AG04450 (cell line): ENCODE measurements around the gene NXNL2. TPM values are rescaled to one million over a fixed set of nuclear protein-coding genes. Genes with fewer than 3 reads are reported as not detected.
A peak's percentile ranks its signal among the peaks of the same experiment; 100 is the strongest.

Experiments
- CTCF ChIA-PET: fragments of 300-600, 350-600 bp; formaldehyde crosslinking; extraction: SDS; loops from one replicate; lab custom pipeline; 2022; ENCODE audit warnings: antibody characterized with exemption, inconsistent platforms; lab: Charles Lee
- POLR2A ChIA-PET: fragments of 350-600 bp; formaldehyde crosslinking; extraction: SDS; loops from one replicate; lab custom pipeline; 2021; ENCODE audit warnings: antibody characterized with exemption, inconsistent platforms; lab: Yijun Ruan, JAX
- DNase-seq: peaks from one replicate; pipeline ENCODE4 v3.0.0-alpha.2; 2011; ENCODE audit warnings: low read depth, low spot score
- H3K27ac ChIP-seq: one replicate; pipeline ENCODE4 v1.5.1; 2012; ENCODE audit warnings: low read depth, low read length, control low read depth
- H3K27me3 ChIP-seq: one replicate; pipeline ENCODE4 v1.6.0; 2012; ENCODE audit warnings: low read length; ENCODE audit not compliant: control insufficient read depth, insufficient read depth
- H3K4me3 ChIP-seq: 2 replicates; pipeline ENCODE4 v1.5.1; 2011; ENCODE audit warnings: mild to moderate bottlenecking, low read depth, low read length, control low read depth
- H3K9me3 ChIP-seq: 2 replicates; pipeline ENCODE4 v1.5.1; 2012; ENCODE audit warnings: low read length; ENCODE audit not compliant: control insufficient read depth, insufficient read depth
- polyA plus RNA-seq: library from polyadenylated mRNA; depleted of rRNA; stranded (reverse); fragments of >200 nt; gene quantifications from 2 replicates; pipeline ENCODE4 v1.2.3, GENCODE V29; 2011; rRNA removed
- TF ChIP-seq, protein P1 (sequence below): IDR thresholded peaks from 2 replicates; pipeline ENCODE4 v1.5.1; 2011; ENCODE audit warnings: low read depth, low read length, control low read depth, inconsistent platforms

NXNL2 gene
- polyA plus RNA-seq, 1 experiment: 0.92 TPM

DNA sequence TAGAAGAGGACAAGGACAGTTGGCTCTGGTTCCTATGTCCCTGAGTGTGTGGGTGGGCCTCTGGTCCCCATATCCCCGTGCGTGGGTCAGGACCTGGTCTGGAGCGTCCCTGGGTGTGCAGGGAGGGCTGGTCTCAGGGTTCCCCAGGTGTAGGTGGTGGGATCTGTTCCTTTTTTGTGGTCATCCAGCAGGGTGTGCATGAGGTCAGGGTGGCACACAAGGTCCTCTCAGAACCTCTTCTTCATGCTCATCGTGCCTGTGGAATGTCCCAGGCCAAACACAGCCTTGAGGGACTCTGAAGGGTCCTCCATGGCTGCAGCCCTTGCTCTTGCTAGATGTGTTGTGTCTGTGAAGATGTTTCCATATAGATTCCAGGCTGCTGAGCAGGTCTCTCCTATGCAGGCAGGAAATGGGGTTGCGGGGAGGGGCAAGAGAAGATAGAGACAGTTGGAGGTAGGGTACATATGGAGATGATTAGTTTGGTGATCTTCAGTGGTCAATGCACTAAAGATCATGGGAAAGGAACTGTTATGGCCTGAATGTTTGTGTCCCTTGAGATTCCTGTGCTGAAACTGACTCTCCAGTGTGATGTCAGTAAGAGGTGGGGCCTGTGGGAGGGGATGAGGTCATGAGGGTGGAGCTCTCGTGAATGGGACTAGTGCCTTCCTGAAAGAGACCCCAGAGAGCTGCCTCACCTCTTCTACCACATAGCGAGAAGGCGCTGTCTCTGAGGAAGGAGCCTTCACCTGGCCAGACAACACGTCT, 53.1 kb downstream of the NXNL2 start:
- TF ChIP-seq, protein P1, sequence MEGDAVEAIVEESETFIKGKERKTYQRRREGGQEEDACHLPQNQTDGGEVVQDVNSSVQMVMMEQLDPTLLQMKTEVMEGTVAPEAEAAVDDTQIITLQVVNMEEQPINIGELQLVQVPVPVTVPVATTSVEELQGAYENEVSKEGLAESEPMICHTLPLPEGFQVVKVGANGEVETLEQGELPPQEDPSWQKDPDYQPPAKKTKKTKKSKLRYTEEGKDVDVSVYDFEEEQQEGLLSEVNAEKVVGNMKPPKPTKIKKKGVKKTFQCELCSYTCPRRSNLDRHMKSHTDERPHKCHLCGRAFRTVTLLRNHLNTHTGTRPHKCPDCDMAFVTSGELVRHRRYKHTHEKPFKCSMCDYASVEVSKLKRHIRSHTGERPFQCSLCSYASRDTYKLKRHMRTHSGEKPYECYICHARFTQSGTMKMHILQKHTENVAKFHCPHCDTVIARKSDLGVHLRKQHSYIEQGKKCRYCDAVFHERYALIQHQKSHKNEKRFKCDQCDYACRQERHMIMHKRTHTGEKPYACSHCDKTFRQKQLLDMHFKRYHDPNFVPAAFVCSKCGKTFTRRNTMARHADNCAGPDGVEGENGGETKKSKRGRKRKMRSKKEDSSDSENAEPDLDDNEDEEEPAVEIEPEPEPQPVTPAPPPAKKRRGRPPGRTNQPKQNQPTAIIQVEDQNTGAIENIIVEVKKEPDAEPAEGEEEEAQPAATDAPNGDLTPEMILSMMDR: no peak
- CTCF ChIA-PET: no interaction called here
- DNase-seq: no peak
- Histone ChIP-seq H3K27ac (no peak overlapping the region), H3K27me3 (no peaks in the 10 kb centered on the region), H3K4me3 (no peak overlapping the region), H3K9me3 (peaks cover 17% of the 10 kb centered on the region)
- POLR2A ChIA-PET: no interaction called here

DNA sequence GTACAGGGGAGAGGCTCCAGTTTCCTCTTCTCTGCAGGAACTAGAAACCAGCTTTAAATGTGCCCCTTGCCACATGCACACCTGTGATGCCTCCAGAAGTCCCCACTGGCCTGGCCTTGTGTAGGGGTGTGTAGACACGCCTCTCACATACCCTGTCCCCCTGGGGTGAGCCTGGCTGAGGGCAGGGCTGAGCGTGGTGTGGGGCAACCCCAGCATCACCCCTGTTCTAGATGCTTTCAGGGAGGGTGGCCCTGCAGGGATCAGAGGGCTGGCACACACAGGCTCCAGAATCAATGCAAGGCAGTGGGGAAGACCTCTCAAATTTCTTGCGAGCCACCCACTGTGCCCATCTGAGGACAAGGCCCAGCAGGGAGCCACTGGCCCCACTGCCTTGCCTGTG, 54.7 kb downstream of the NXNL2 start:
- ChIA-PET CTCF (no interaction called here), POLR2A (no interaction called here)
- H3K4me3 ChIP-seq: no peak overlapping the region
- peaks cover 16% of the 10 kb centered on the region for H3K9me3 ChIP-seq
- no peaks in the 10 kb centered on the region for H3K27me3 ChIP-seq
- TF ChIP-seq, protein P1: no peak
- no peak overlapping the region for H3K27ac ChIP-seq
- DNase-seq: no peak

DNA sequence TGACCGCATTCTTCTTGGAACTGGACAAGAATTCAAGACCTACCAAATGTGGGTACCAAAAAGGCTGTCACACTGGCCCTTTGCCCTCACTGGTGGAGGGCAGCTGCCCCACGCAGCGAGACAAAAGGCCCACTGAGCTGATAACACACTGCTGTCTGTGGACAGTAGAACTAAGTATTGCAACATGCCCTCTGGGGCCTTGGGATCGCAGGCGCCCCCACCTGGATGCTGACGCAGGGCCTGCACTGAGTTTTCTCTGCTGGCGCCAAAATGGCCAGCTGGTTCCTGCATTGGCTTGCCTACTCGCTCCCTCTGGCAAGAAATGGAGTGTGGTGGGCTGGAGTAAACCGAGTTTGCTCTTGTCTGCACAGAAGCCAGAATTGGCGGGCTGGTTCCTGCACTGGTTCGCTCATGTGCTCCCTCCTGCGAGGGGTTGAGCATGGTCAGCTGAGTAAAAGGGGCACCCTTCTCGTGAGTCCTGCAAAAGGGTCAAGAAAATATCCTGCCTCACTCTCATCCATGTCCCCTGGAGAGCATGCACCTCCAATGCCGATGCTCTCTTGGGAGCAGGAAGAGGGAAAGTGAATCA, 55.7 kb downstream of the NXNL2 start:
- TF ChIP-seq, protein P1: no peak
- ChIA-PET POLR2A (no interaction called here), CTCF (no interaction called here)
- peaks cover 16% of the 10 kb centered on the region for H3K9me3 ChIP-seq
- H3K4me3 ChIP-seq: no peak overlapping the region
- no peak for DNase-seq
- H3K27ac ChIP-seq: no peak overlapping the region
- H3K27me3 ChIP-seq: no peaks in the 10 kb centered on the region

DNA sequence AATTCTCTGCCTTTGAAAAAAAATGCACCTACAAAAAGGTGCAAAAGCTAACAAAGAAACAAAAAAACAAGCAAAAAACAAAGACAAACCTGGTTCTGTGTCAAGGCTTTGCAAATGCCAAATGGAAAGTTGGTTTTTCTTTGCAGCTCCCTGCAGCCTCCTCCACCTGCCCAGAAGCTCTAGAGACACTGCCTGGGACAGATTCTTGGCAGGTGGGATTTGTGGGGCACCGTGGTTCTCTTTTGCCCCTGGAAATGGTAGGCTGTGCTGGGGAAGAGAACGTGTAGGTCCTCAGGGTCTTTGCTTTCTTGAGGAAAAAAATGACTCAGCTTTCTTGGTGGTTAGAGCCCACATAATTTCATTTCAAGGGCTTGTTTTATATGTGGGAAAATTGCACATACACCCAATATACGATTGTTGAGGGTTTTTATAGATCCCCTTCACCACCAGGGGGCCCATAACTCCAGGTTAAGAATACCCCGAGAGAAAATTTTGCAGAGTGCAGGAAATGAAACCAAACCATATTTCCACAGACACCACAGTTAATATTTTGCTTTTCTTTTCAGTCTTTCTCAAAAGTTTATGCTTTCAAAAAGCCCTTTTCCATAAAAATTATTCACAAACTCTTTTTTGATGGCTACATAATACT, 58.7 kb downstream of the NXNL2 start:
- H3K4me3 ChIP-seq: no peak overlapping the region
- no peak for DNase-seq
- TF ChIP-seq, protein P1: peak; percentile 79
- ChIA-PET POLR2A (no interaction called here), CTCF (interaction anchor here (0.6 to 1.6 kb wide), 7 partner anchors 9 to 407 kb away, joined by 3 to 9 read pairs (median 5); no protein-coding TSS in a partner anchor)
- peaks cover 10% of the 10 kb centered on the region for H3K9me3 ChIP-seq
- H3K27ac ChIP-seq: no peak overlapping the region
- no peaks in the 10 kb centered on the region for H3K27me3 ChIP-seq

Other genes with a start within 250 kb of the NXNL2 start
- 93.0 and 119 TPM in 2 replicates for gene SPIN1, start 146.7 kb upstream of the NXNL2 start, polyA plus RNA-seq